Measurements from ENCODE around the gene FNBP1L. TPM values are rescaled to one million over a fixed set of nuclear protein-coding genes. Genes with fewer than 3 reads are reported as not detected.

Gene FNBP1L
- total and polyA plus RNA-seq, 3 donors from 2014 or later: 21.9 to 54.4 (median 46.5) TPM

- H3K9me3 ChIP-seq: no peaks in the 10 kb centered on the region
- WGBS, 2 donors: 95 to 100% methylated on average over 1 to 2 of the region's 2 CpGs
- H3K4me3 ChIP-seq: no peak overlapping the region
- intact Hi-C loops (cut with DNase I; ENCODE audit: low total_unique reads): no loop called here
- no peaks in the 10 kb centered on the region for H3K4me1 ChIP-seq
- no peak for DNase-seq
- no peak overlapping the region for H3K27ac ChIP-seq
- no peaks in the 10 kb centered on the region for H3K27me3 ChIP-seq
- no peaks in the 10 kb centered on the region for H3K36me3 ChIP-seq (ENCODE audit: low read depth, missing control alignments)
- TF ChIP-seq CTCF (IDR thresholded peaks at IDR 0.05) (no peak), POLR2A (IDR thresholded peaks at IDR 0.05) (no peak)
These were observed 21.7 kb upstream of the FNBP1L start for GRCh38 chr1:93426181-93426580.

GRCh38 chr1:93427656-93428055 is 20.3 kb upstream of the FNBP1L start:
- 95 to 100% methylated on average over 3 of the region's 3 CpGs for WGBS, 2 donors
- Histone ChIP-seq H3K36me3 (ENCODE audit: low read depth, missing control alignments) (no peaks in the 10 kb centered on the region), H3K27ac (no peak overlapping the region), H3K9me3 (no peaks in the 10 kb centered on the region), H3K4me1 (no peaks in the 10 kb centered on the region), H3K27me3 (no peaks in the 10 kb centered on the region), H3K4me3 (no peak overlapping the region)
- no peak for DNase-seq
- TF ChIP-seq CTCF (IDR thresholded peaks at IDR 0.05): no peak
- TF ChIP-seq POLR2A (IDR thresholded peaks at IDR 0.05): no peak
- intact Hi-C loops (cut with DNase I; ENCODE audit: low total_unique reads): no loop called here

- Histone ChIP-seq H3K27ac (no peak overlapping the region), H3K27me3 (no peaks in the 10 kb centered on the region), H3K9me3 (no peaks in the 10 kb centered on the region), H3K4me3 (no peak overlapping the region), H3K36me3 (ENCODE audit: low read depth, missing control alignments) (no peaks in the 10 kb centered on the region), H3K4me1 (no peaks in the 10 kb centered on the region)
- no peak for TF ChIP-seq CTCF (IDR thresholded peaks at IDR 0.05)
- no peak for TF ChIP-seq POLR2A (IDR thresholded peaks at IDR 0.05)
- intact Hi-C loops (cut with DNase I; ENCODE audit: low total_unique reads): no loop called here
- 76 to 80% methylated on average over 1 to 5 of the region's 5 CpGs for WGBS, 2 donors
- no peak for DNase-seq
These were observed 14.4 kb upstream of the FNBP1L start for GRCh38 chr1:93433407-93433961.

- TF ChIP-seq POLR2A (IDR thresholded peaks at IDR 0.05) (no peak), CTCF (IDR thresholded peaks at IDR 0.05) (no peak)
- Histone ChIP-seq H3K27ac (no peak overlapping the region), H3K36me3 (ENCODE audit: low read depth, missing control alignments) (no peaks in the 10 kb centered on the region), H3K9me3 (no peaks in the 10 kb centered on the region), H3K27me3 (no peaks in the 10 kb centered on the region), H3K4me1 (no peaks in the 10 kb centered on the region), H3K4me3 (no peak overlapping the region)
- WGBS, 2 donors: 85 to 100% methylated on average over 2 to 3 of the region's 3 CpGs
- intact Hi-C loops (cut with DNase I; ENCODE audit: low total_unique reads): no loop called here
- no peak for DNase-seq
These were observed 13.8 kb upstream of the FNBP1L start for GRCh38 chr1:93434088-93434487.

- Histone ChIP-seq H3K36me3 (ENCODE audit: low read depth, missing control alignments) (no peaks in the 10 kb centered on the region), H3K4me1 (no peaks in the 10 kb centered on the region), H3K27me3 (no peaks in the 10 kb centered on the region), H3K9me3 (no peaks in the 10 kb centered on the region), H3K27ac (no peak overlapping the region), H3K4me3 (no peak overlapping the region)
- no peak for DNase-seq
- 85 to 87% methylated on average over 3 to 5 of the region's 5 CpGs for WGBS, 2 donors
- intact Hi-C loops (cut with DNase I; ENCODE audit: low total_unique reads): no loop called here
- TF ChIP-seq CTCF (IDR thresholded peaks at IDR 0.05) (no peak), POLR2A (IDR thresholded peaks at IDR 0.05) (no peak)
These were observed 12.9 kb upstream of the FNBP1L start for GRCh38 chr1:93434987-93435386.

Measured in testis (tissue), 3 donors.